ENCODE measurements around the gene GPR180. TPM values are rescaled to one million over a fixed set of nuclear protein-coding genes. Genes with fewer than 3 reads are reported as not detected.

GPR180 gene
- total RNA-seq, 2 donors from 2014 or later: 7.3 to 7.5 TPM

DNA sequence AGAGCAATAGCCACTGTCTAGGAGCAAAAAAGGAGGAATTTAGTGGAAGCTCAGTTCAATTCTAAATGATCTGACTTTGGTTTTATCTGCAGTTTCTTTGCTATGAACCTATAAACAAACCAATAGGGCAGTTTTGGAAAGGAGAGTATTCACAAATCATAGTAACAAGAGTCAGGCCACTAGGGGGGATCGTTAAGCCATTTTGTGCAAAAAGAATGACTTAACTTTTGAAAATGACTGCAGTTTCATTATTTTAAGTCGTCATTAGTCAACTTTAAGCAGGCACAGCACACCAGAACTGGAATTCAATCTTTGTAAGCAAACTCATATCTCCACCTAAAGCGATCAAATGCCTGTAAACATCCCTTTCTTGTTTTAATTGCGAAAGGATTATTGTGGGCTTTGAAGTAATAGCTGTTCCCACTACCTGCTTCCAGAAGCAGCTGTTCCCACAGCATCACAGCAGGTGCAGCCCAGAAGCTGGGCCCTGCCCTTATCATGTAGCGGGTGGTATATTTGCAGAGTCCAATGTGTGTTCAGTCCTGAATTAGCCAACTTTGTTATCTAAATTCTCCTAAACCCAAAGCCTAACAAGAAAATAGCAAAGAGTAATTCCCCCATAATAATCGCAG, 59.2 kb downstream of the GPR180 start:
- ATAC-seq (peak in 1 of 2 donors; percentile 25), DNase-seq (ENCODE audit: low spot score in 2 of 2) (peak in 1 of 2 donors; percentile 15)
- Mint-ChIP-seq H3K9me3 (no peaks in the 10 kb centered on the region), H3K27ac (no peak overlapping the region), H3K36me3 (no peaks in the 10 kb centered on the region)

DNA sequence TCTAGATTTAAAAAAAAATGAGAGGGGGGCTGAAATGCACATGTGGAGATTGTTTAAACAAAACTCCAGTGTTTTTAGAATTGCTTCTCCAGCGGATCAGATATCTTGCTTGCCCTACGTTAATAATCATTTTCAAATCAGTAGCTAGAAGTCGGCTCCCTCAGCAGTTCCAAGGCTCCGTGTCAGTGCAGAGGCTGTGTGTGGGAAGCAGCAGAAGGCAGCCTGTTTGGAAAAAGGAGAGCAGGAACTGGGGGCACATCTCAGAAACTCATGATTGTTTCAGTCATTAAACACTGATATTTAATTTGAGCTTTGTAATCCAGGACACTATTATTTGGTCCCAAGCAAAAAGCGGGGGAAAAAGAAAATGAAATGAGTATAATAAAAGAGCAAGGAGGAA, 59.7 kb downstream of the GPR180 start:
- H3K9me3 Mint-ChIP-seq: no peaks in the 10 kb centered on the region
- ATAC-seq (no peak), DNase-seq (ENCODE audit: low spot score in 2 of 2) (no peak)

GRCh38 chr13:94662274-94662945, 60.8 kb downstream of the GPR180 start:
- no peak for ATAC-seq
- Mint-ChIP-seq H3K27ac (no peak overlapping the region), H3K36me3 (peaks cover 3 to 16% of the 10 kb centered on the region in 2 donors), H3K9me3 (peaks cover 0 to under 1% of the 10 kb centered on the region in 2 donors)
- no peak for DNase-seq (ENCODE audit: low spot score in 2 of 2)

More for the DNA sequence above, 59.7 kb downstream of the GPR180 start:
- Mint-ChIP-seq H3K36me3 (peaks cover 0 to 6% of the 10 kb centered on the region in 2 donors), H3K27ac (no peak overlapping the region)

- no peak for ATAC-seq
- no peak for DNase-seq (ENCODE audit: low spot score in 2 of 2)
- H3K9me3 Mint-ChIP-seq: peaks cover 3 to 5% of the 10 kb centered on the region in 2 donors
- no peak overlapping the region for H3K27ac Mint-ChIP-seq
- H3K36me3 Mint-ChIP-seq: peaks cover 6 to 30% of the 10 kb centered on the region in 2 donors
These were observed 63.2 kb downstream of the GPR180 start for GRCh38 chr13:94664889-94665288.

- DNase-seq (ENCODE audit: low spot score in 2 of 2): no peak
- H3K27ac Mint-ChIP-seq: no peak overlapping the region
- ATAC-seq: no peak
- H3K36me3 Mint-ChIP-seq: peaks cover 6 to 30% of the 10 kb centered on the region in 2 donors
- H3K9me3 Mint-ChIP-seq: peaks cover 3 to 5% of the 10 kb centered on the region in 2 donors
These were observed 64.4 kb downstream of the GPR180 start for GRCh38 chr13:94666065-94666464.

DNA sequence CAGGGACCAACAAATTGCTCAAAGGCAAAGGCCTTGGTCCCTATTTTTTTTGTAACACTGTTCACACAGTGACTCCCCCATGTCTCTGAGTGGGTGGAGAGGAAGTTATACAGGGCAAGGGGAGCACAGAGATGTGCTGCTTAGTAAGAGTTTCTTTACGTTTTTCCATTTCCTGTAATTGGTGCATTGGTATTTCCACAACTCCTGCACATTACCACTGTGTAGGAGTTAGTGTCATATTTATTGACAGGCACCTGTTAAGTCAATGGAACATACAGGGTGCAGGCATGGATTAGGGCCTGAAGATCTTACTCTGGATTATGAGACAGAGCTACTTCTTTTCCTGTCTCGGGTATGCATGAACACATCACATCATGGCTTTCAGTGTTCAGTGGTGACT, 65.5 kb downstream of the GPR180 start:
- ATAC-seq (peak; percentile 83 to 94), DNase-seq (ENCODE audit: low spot score in 2 of 2) (peak in 1 of 2 donors; percentile 16)
- Mint-ChIP-seq H3K9me3 (peaks cover 3 to 5% of the 10 kb centered on the region in 2 donors), H3K36me3 (peaks cover 6 to 30% of the 10 kb centered on the region in 2 donors), H3K27ac (peak overlapping the region; percentile 8 to 87)

- no peak for DNase-seq (ENCODE audit: low spot score in 2 of 2)
- ATAC-seq: peak in 1 of 2 donors; percentile 65
- Mint-ChIP-seq H3K9me3 (peaks cover 3 to 4% of the 10 kb centered on the region in 2 donors), H3K36me3 (peaks cover 4 to 15% of the 10 kb centered on the region in 2 donors), H3K27ac (no peak overlapping the region)
These were observed 70.7 kb downstream of the GPR180 start for GRCh38 chr13:94672400-94672799.

DNA sequence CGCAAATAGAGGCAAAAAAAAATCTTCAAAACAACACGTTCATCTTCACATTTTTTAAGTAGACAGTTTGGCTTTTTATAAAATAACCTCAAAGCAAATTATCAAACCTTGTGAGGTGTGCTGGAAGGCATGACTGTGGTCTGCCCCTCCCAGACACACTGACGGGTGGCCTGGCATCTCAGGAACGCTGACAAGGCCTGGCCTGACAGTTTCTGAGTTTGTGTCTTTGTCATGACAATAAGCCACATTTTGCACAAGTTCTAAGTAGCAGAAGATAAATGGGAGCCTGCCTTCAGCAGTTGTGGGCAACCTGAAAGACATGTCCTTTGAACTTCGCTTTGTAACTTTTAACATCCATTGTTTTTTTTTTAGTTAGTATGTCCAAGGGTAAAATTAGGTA, 72.2 kb downstream of the GPR180 start:
- peaks cover 0 to 4% of the 10 kb centered on the region in 2 donors for H3K36me3 Mint-ChIP-seq
- H3K9me3 Mint-ChIP-seq: no peaks in the 10 kb centered on the region
- H3K27ac Mint-ChIP-seq: no peak overlapping the region
- ATAC-seq: no peak
- no peak for DNase-seq (ENCODE audit: low spot score in 2 of 2)

DNA sequence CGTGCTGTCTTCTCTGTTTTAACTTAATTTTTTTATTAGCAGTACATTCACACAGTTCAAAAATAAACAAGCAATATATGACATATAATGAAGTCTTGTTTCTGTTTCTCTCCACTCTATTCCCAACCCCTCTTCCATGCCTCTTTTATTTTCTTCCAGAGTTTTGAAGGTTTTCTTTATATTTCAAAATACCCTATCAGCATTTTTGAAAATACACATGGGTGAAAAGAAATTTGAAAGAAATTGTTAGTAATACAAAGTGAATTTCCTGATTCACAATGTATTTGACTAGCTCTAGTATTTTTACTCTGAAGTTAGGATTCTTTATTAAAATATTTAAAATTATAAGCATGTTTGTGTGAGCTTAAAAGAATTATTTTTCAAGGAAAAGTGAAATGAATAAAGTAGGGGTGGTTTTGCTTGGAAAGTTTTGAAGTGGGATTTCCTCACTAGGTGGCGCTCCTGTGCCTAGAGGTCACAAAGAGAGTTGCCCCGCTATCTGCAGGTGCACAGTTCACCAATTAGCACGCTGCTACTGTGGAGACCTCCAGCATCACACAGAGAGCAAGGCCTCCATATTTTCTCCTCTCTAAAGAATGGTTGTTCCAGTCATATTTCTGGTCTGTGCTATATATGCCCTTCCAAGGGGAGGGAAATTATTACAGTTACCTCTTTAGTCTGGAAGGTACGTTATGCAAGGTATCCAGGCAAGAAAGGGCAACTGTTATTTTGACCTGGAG, 73.1 kb downstream of the GPR180 start:
- peak; percentile 18 to 59 for ATAC-seq
- H3K27ac Mint-ChIP-seq: no peak overlapping the region
- peak in 1 of 2 donors; percentile 63 for DNase-seq (ENCODE audit: low spot score in 2 of 2)
- no peaks in the 10 kb centered on the region for H3K36me3 Mint-ChIP-seq
- H3K9me3 Mint-ChIP-seq: no peaks in the 10 kb centered on the region

- H3K27ac Mint-ChIP-seq: no peak overlapping the region
- DNase-seq (ENCODE audit: low spot score in 2 of 2) (no peak), ATAC-seq (no peak)
- H3K36me3 Mint-ChIP-seq: no peaks in the 10 kb centered on the region
- no peaks in the 10 kb centered on the region for H3K9me3 Mint-ChIP-seq
These were observed 76.1 kb downstream of the GPR180 start for GRCh38 chr13:94677799-94678198.

DNA sequence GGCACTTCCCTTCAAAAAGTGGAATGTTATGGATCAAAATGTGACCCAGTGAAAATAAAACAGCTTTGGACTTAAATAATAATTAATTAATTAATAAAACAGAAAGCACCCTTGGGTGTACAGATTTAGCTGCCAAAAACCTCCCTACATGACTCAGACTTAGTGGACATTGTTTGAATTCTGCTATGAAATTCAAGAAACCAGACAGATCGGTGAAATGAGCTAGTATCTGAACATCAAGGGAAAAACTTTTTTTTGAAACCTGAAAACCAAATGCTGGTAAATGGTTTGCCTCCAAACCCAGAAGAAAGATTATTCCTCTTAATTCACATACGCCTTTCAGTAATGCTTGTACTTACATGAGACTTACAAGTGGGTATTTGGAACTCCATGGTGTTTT, 77.2 kb downstream of the GPR180 start:
- no peaks in the 10 kb centered on the region for H3K9me3 Mint-ChIP-seq
- no peak overlapping the region for H3K27ac Mint-ChIP-seq
- ATAC-seq (no peak), DNase-seq (ENCODE audit: low spot score in 2 of 2) (no peak)
- no peaks in the 10 kb centered on the region for H3K36me3 Mint-ChIP-seq

- Mint-ChIP-seq H3K36me3 (no peaks in the 10 kb centered on the region), H3K9me3 (no peaks in the 10 kb centered on the region), H3K27ac (no peak overlapping the region)
- ATAC-seq (no peak), DNase-seq (ENCODE audit: low spot score in 2 of 2) (no peak)
These were observed 78.0 kb downstream of the GPR180 start for GRCh38 chr13:94679614-94680013.

DNA sequence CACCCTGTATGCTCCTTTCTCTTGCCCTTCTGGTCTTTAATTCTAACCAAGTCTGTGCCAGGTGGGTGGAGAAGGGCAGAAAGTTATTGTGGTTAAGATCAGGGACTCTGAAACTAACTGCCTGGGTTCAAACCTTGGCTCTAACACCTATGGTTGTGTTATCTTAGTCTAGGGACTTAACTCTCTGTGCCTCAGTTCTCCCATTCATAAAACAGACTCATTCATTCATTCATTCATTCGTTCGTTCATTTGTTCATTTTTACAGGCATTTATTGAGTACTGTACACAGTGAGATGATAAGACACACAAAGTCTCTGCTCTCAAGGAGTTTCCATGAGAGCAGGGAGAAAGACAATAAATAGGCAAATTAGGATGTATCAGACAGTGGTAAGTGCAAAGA, 80.6 kb downstream of the GPR180 start:
- Mint-ChIP-seq H3K36me3 (no peaks in the 10 kb centered on the region), H3K27ac (no peak overlapping the region), H3K9me3 (no peaks in the 10 kb centered on the region)
- ATAC-seq (no peak), DNase-seq (ENCODE audit: low spot score in 2 of 2) (no peak)

- no peaks in the 10 kb centered on the region for H3K9me3 Mint-ChIP-seq
- H3K27ac Mint-ChIP-seq: no peak overlapping the region
- DNase-seq (ENCODE audit: low spot score in 2 of 2): no peak
- ATAC-seq: no peak
- no peaks in the 10 kb centered on the region for H3K36me3 Mint-ChIP-seq
These were observed 81.8 kb downstream of the GPR180 start for GRCh38 chr13:94683409-94683808.

Data from activated naive CD4-positive, alpha-beta T cell treated with anti-CD3 and anti-CD28 coated beads, Interleukin-2, amount 50 U/mL, for 72 hours (primary cell).